ENCODE results near the gene FANK1.

FANK1 gene

DNA sequence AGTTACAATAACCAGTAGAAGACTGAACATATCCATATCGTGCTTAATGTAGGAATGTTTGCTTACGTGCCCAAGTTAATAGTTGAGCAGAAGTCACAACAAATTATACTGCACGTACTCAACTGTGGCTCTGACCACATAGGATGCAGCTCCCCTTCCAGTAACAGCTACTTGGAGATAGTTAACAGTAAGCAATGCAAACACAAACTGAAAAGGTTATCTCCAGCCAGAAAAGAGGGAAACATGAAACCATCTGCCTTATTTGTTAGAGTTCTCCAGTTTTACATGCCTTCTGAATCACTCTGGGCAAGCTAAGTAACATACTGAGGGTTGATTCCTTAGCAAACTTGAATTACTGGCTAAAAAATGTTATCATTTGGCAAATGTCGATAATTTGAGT is 25.0 kb upstream of the FANK1 start:
- ATAC-seq: peak; percentile 86

DNA sequence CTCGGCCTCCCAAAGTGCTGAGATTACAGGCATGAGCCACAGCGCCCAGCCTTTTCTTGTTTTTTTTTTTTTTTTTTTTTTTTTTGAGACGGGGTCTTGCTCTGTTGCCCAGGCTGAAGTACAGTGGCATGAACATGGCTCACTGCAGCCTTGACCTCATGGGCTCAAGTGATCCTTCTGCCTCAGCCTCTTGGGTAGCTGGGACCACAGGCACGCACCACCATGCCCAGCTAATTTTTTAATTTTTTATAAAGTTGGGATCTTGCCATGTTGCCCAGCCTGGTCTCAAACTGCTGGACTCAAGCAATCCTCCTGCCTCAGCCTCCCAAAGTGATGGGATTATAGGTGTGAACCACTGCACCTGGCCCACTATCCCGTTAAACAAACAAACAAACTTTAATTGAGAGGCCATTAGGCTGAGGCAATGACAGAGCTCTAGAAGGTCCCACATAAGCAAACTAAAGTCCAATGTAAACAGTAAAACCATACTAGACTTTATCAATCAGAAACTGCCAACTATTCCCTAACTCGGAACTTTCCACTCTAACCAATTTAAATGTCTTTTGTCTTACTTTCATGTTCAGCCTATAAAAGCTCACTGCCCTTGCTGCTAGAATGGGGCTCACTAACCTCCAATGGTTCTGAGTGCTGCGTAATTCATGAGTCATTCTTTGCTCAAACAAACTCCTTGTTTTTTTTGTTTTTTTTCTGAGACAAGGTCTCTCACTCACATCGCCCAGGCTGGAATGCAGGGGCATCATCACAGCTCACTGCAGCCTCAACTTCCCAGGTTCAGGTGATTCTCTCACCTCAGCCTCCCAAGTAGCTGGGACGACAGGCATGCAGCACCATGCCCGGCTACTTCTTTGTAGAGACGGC is 17.2 kb upstream of the FANK1 start:
- ATAC-seq: peak; percentile 94
- TF ChIP-seq ZFP3 (CRISPR knock-in tag; IDR thresholded peaks at IDR 0.05) (no peak), ZNF70 (CRISPR knock-in tag; IDR thresholded peaks at IDR 0.05) (no peak), TOX (CRISPR knock-in tag; IDR thresholded peaks at IDR 0.05; ENCODE audit: borderline replicate concordance) (no peak), ISL1 (CRISPR knock-in tag; IDR thresholded peaks at IDR 0.05) (no peak), ZNF565 (CRISPR knock-in tag; conservative IDR thresholded peaks at IDR 0.05; ENCODE audit: low read depth) (no peak), SNAI2 (CRISPR knock-in tag; IDR thresholded peaks at IDR 0.05) (no peak), ZC3H10 (CRISPR knock-in tag; IDR thresholded peaks at IDR 0.05) (no peak), PPARA (CRISPR knock-in tag; IDR thresholded peaks at IDR 0.05; ENCODE audit: borderline replicate concordance) (no peak), ESRRG (CRISPR knock-in tag; IDR thresholded peaks at IDR 0.05) (no peak), CSDC2 (CRISPR knock-in tag; IDR thresholded peaks at IDR 0.05) (no peak), BACH2 (CRISPR knock-in tag; IDR thresholded peaks at IDR 0.05; ENCODE audit: borderline replicate concordance) (no peak), TCF4 (CRISPR knock-in tag; IDR thresholded peaks at IDR 0.05; ENCODE audit: borderline replicate concordance) (no peak), ARNTL (CRISPR knock-in tag; IDR thresholded peaks at IDR 0.05; ENCODE audit: borderline replicate concordance, low read depth) (no peak), ZNF8 (CRISPR knock-in tag; IDR thresholded peaks at IDR 0.05) (no peak)
- TF ChIP-seq, protein P1, sequence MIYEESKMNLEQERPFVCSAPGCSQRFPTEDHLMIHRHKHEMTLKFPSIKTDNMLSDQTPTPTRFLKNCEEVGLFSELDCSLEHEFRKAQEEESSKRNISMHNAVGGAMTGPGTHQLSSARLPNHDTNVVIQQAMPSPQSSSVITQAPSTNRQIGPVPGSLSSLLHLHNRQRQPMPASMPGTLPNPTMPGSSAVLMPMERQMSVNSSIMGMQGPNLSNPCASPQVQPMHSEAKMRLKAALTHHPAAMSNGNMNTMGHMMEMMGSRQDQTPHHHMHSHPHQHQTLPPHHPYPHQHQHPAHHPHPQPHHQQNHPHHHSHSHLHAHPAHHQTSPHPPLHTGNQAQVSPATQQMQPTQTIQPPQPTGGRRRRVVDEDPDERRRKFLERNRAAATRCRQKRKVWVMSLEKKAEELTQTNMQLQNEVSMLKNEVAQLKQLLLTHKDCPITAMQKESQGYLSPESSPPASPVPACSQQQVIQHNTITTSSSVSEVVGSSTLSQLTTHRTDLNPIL (CRISPR knock-in tag; IDR thresholded peaks at IDR 0.05; ENCODE audit: low read depth): no peak
- TF ChIP-seq, protein P2, sequence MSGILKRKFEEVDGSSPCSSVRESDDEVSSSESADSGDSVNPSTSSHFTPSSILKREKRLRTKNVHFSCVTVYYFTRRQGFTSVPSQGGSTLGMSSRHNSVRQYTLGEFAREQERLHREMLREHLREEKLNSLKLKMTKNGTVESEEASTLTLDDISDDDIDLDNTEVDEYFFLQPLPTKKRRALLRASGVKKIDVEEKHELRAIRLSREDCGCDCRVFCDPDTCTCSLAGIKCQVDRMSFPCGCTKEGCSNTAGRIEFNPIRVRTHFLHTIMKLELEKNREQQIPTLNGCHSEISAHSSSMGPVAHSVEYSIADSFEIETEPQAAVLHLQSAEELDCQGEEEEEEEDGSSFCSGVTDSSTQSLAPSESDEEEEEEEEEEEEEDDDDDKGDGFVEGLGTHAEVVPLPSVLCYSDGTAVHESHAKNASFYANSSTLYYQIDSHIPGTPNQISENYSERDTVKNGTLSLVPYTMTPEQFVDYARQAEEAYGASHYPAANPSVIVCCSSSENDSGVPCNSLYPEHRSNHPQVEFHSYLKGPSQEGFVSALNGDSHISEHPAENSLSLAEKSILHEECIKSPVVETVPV (CRISPR knock-in tag; IDR thresholded peaks at IDR 0.05): no peak
- TF ChIP-seq, protein P3, sequence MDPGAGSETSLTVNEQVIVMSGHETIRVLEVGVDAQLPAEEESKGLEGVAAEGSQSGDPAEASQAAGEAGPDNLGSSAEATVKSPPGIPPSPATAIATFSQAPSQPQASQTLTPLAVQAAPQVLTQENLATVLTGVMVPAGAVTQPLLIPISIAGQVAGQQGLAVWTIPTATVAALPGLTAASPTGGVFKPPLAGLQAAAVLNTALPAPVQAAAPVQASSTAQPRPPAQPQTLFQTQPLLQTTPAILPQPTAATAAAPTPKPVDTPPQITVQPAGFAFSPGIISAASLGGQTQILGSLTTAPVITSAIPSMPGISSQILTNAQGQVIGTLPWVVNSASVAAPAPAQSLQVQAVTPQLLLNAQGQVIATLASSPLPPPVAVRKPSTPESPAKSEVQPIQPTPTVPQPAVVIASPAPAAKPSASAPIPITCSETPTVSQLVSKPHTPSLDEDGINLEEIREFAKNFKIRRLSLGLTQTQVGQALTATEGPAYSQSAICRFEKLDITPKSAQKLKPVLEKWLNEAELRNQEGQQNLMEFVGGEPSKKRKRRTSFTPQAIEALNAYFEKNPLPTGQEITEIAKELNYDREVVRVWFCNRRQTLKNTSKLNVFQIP (CRISPR knock-in tag; IDR thresholded peaks at IDR 0.05; ENCODE audit: borderline replicate concordance, low read depth): no peak
- TF ChIP-seq, protein P4, sequence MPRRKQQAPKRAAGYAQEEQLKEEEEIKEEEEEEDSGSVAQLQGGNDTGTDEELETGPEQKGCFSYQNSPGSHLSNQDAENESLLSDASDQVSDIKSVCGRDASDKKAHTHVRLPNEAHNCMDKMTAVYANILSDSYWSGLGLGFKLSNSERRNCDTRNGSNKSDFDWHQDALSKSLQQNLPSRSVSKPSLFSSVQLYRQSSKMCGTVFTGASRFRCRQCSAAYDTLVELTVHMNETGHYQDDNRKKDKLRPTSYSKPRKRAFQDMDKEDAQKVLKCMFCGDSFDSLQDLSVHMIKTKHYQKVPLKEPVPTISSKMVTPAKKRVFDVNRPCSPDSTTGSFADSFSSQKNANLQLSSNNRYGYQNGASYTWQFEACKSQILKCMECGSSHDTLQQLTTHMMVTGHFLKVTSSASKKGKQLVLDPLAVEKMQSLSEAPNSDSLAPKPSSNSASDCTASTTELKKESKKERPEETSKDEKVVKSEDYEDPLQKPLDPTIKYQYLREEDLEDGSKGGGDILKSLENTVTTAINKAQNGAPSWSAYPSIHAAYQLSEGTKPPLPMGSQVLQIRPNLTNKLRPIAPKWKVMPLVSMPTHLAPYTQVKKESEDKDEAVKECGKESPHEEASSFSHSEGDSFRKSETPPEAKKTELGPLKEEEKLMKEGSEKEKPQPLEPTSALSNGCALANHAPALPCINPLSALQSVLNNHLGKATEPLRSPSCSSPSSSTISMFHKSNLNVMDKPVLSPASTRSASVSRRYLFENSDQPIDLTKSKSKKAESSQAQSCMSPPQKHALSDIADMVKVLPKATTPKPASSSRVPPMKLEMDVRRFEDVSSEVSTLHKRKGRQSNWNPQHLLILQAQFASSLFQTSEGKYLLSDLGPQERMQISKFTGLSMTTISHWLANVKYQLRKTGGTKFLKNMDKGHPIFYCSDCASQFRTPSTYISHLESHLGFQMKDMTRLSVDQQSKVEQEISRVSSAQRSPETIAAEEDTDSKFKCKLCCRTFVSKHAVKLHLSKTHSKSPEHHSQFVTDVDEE (CRISPR knock-in tag; IDR thresholded peaks at IDR 0.05): no peak

More for the DNA sequence above, 25.0 kb upstream of the FANK1 start:
- TF ChIP-seq CSDC2 (CRISPR knock-in tag; IDR thresholded peaks at IDR 0.05) (no peak), GLIS3 (CRISPR knock-in tag; IDR thresholded peaks at IDR 0.05) (no peak), TOX (CRISPR knock-in tag; IDR thresholded peaks at IDR 0.05; ENCODE audit: borderline replicate concordance) (no peak), BACH2 (CRISPR knock-in tag; IDR thresholded peaks at IDR 0.05; ENCODE audit: borderline replicate concordance) (no peak), ESRRG (CRISPR knock-in tag; IDR thresholded peaks at IDR 0.05) (no peak), ZNF70 (CRISPR knock-in tag; IDR thresholded peaks at IDR 0.05) (no peak), ZFP30 (CRISPR knock-in tag; IDR thresholded peaks at IDR 0.05) (no peak), TCF4 (CRISPR knock-in tag; IDR thresholded peaks at IDR 0.05; ENCODE audit: borderline replicate concordance) (no peak), ARNTL (CRISPR knock-in tag; IDR thresholded peaks at IDR 0.05; ENCODE audit: borderline replicate concordance, low read depth) (no peak), ISL1 (CRISPR knock-in tag; IDR thresholded peaks at IDR 0.05) (no peak)
- TF ChIP-seq, protein P5, sequence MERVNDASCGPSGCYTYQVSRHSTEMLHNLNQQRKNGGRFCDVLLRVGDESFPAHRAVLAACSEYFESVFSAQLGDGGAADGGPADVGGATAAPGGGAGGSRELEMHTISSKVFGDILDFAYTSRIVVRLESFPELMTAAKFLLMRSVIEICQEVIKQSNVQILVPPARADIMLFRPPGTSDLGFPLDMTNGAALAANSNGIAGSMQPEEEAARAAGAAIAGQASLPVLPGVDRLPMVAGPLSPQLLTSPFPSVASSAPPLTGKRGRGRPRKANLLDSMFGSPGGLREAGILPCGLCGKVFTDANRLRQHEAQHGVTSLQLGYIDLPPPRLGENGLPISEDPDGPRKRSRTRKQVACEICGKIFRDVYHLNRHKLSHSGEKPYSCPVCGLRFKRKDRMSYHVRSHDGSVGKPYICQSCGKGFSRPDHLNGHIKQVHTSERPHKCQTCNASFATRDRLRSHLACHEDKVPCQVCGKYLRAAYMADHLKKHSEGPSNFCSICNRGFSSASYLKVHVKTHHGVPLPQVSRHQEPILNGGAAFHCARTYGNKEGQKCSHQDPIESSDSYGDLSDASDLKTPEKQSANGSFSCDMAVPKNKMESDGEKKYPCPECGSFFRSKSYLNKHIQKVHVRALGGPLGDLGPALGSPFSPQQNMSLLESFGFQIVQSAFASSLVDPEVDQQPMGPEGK (CRISPR knock-in tag; IDR thresholded peaks at IDR 0.05; ENCODE audit: borderline replicate concordance): no peak
- TF ChIP-seq, protein P3 (CRISPR knock-in tag; IDR thresholded peaks at IDR 0.05; ENCODE audit: borderline replicate concordance, low read depth): no peak
- TF ChIP-seq, protein P2 (CRISPR knock-in tag; IDR thresholded peaks at IDR 0.05): no peak

Data from SK-N-SH treated with all-trans-retinoic acid at 6 μM for 48 hours (cell line).